Measurements from ENCODE around the gene SNAPC1.

SNAPC1 gene

GRCh38 chr14:61719344-61720293 lies 42.6 kb upstream of the SNAPC1 start:
- no peak overlapping the region for H3K27ac ChIP-seq (ENCODE audit: extremely low read depth, low read depth, low read length)
- TF ChIP-seq SCRT2 (tag by site-specific recombination; IDR thresholded peaks at IDR 0.05) (peak; percentile 67), ZBTB20 (tag by site-specific recombination; IDR thresholded peaks at IDR 0.05) (no peak)
- peaks cover 31 to 35% of the 10 kb centered on the region in 2 experiments for H3K36me3 ChIP-seq (ENCODE audit: control insufficient read depth in 2 of 2, insufficient read depth in 1 of 2, low read length in 2 of 2)
- H3K9me3 ChIP-seq (ENCODE audit: control insufficient read depth, insufficient read depth, low read depth, low read length): no peaks in the 10 kb centered on the region
- H3K4me1 ChIP-seq (ENCODE audit: control insufficient read depth, insufficient read depth, low read length): peaks cover 32% of the 10 kb centered on the region
- ChIA-PET POLR2A (no interaction called here), CTCF (interaction anchor here (0.6 to 2.5 kb wide), 5 partner anchors 10 to 244 kb away, joined by 3 to 11 read pairs (median 3); no protein-coding TSS in a partner anchor)
- no peak overlapping the region for H3K4me3 ChIP-seq (ENCODE audit: low read depth, low read length)

- Histone ChIP-seq H3K4me1 (ENCODE audit: control insufficient read depth, insufficient read depth, low read length) (peaks cover 32% of the 10 kb centered on the region), H3K9me3 (ENCODE audit: control insufficient read depth, insufficient read depth, low read depth, low read length) (no peaks in the 10 kb centered on the region), H3K27ac (ENCODE audit: extremely low read depth, low read depth, low read length) (no peak overlapping the region), H3K4me3 (ENCODE audit: low read depth, low read length) (no peak overlapping the region), H3K36me3 (ENCODE audit: control insufficient read depth in 2 of 2, insufficient read depth in 1 of 2, low read length in 2 of 2) (peaks cover 36 to 41% of the 10 kb centered on the region in 2 experiments)
- TF ChIP-seq ZNF324 (tag by site-specific recombination; IDR thresholded peaks at IDR 0.05): no peak
- TF ChIP-seq ZNF544 (tag by site-specific recombination; IDR thresholded peaks at IDR 0.05): no peak
- TF ChIP-seq ZBTB1 (tag by site-specific recombination; IDR thresholded peaks at IDR 0.05): no peak
- no peak for TF ChIP-seq ZNF76 (tag by site-specific recombination; IDR thresholded peaks at IDR 0.05; ENCODE audit: borderline replicate concordance, low read depth)
- peak; percentile 7; the same call in 1 of the 2 replicates for TF ChIP-seq PRDM6 (tag by site-specific recombination; IDR thresholded peaks at IDR 0.05)
- no peak for TF ChIP-seq ZBTB21 (tag by site-specific recombination; IDR thresholded peaks at IDR 0.05)
- peak; percentile 66; the same call in 1 of the 2 replicates for TF ChIP-seq ZNF10 (tag by site-specific recombination; IDR thresholded peaks at IDR 0.05)
- ChIA-PET CTCF (interaction anchor here (0.6 to 2.5 kb wide), 6 partner anchors 9 to 244 kb away, joined by 3 to 11 read pairs (median 3); no protein-coding TSS in a partner anchor), POLR2A (no interaction called here)
These were observed 41.9 kb upstream of the SNAPC1 start for GRCh38 chr14:61720294-61720661.

GRCh38 chr14:61720741-61721140 lies 41.5 kb upstream of the SNAPC1 start:
- Histone ChIP-seq H3K4me3 (ENCODE audit: low read depth, low read length) (no peak overlapping the region), H3K27ac (ENCODE audit: extremely low read depth, low read depth, low read length) (no peak overlapping the region), H3K36me3 (ENCODE audit: control insufficient read depth in 2 of 2, insufficient read depth in 1 of 2, low read length in 2 of 2) (peaks cover 36 to 46% of the 10 kb centered on the region in 2 experiments), H3K4me1 (ENCODE audit: control insufficient read depth, insufficient read depth, low read length) (peaks cover 32% of the 10 kb centered on the region), H3K9me3 (ENCODE audit: control insufficient read depth, insufficient read depth, low read depth, low read length) (no peaks in the 10 kb centered on the region)
- TF ChIP-seq ZNF623 (tag by site-specific recombination; IDR thresholded peaks at IDR 0.05) (no peak), KLF1 (tag by site-specific recombination; IDR thresholded peaks at IDR 0.05) (peak; percentile 37; the same call in 1 of the 2 replicates)
- ChIA-PET POLR2A (no interaction called here), CTCF (interaction anchor here (0.8 to 2.5 kb wide), 5 partner anchors 9 to 245 kb away, joined by 3 to 11 read pairs (median 3); no protein-coding TSS in a partner anchor)

- Histone ChIP-seq H3K27ac (ENCODE audit: extremely low read depth, low read depth, low read length) (no peak overlapping the region), H3K4me1 (ENCODE audit: control insufficient read depth, insufficient read depth, low read length) (peaks cover 13% of the 10 kb centered on the region), H3K4me3 (ENCODE audit: low read depth, low read length) (no peak overlapping the region), H3K9me3 (ENCODE audit: control insufficient read depth, insufficient read depth, low read depth, low read length) (no peaks in the 10 kb centered on the region), H3K36me3 (ENCODE audit: control insufficient read depth in 2 of 2, insufficient read depth in 1 of 2, low read length in 2 of 2) (peaks cover 66 to 67% of the 10 kb centered on the region in 2 experiments)
- POLR2A ChIA-PET: no interaction called here
- CTCF ChIA-PET: no interaction called here
- TF ChIP-seq GFI1B (tag by site-specific recombination; IDR thresholded peaks at IDR 0.05) (no peak), ZNF114 (tag by site-specific recombination; IDR thresholded peaks at IDR 0.05) (no peak), ZNF223 (tag by site-specific recombination; IDR thresholded peaks at IDR 0.05) (no peak), ATF2 (tag by site-specific recombination; IDR thresholded peaks at IDR 0.05; ENCODE audit: low read depth) (no peak), ZNF571 (tag by site-specific recombination; IDR thresholded peaks at IDR 0.05) (no peak), ZNF660 (tag by site-specific recombination; IDR thresholded peaks at IDR 0.05) (no peak), ZNF580 (tag by site-specific recombination; IDR thresholded peaks at IDR 0.05) (no peak), ZNF596 (tag by site-specific recombination; IDR thresholded peaks at IDR 0.05) (peak; percentile 84)
These were observed 38.1 kb upstream of the SNAPC1 start for GRCh38 chr14:61724133-61724532.

Measured in HEK293 (cell line).